ENCODE measurements around the gene PTGES.

- peak; percentile 77 to 92 (median 90) for TF ChIP-seq CTCF (IDR thresholded peaks at IDR 0.05)
- no peak for TF ChIP-seq EP300 (IDR thresholded peaks at IDR 0.05)
- TF ChIP-seq POLR2AphosphoS5 (IDR thresholded peaks at IDR 0.05), result no peak
Measured at GRCh38 chr9:129783516-129784361, 30.9 kb upstream of the PTGES start.

All from sigmoid colon (tissue), 4 donors.